Thyroid gland (tissue), 4 donors: ENCODE results near the gene FPR1.

Experiments used
- CTCF ChIP-seq, 6 experiments: fragments of 200-600 bp in 3 of 6; fragments of 450-650 bp in 3 of 6; sonication (generic) in 3 of 6; IDR thresholded peaks; one replicate each; pipeline ENCODE4 v1.5.1; 2016 to 2019; ENCODE audit warnings: antibody characterized with exemption in 6 of 6, mild to moderate bottlenecking in 2 of 6, inconsistent platforms in 1 of 6, moderate library complexity in 1 of 6
- POLR2A ChIP-seq, 2 donors: fragments of 450-650 bp; IDR thresholded peaks; one replicate each; pipeline ENCODE4 v1.6.1; 2017; ENCODE audit warnings: antibody characterized with exemption in 2 of 2, mild to moderate bottlenecking in 2 of 2, moderate library complexity in 1 of 2

GRCh38 chr19:51799034-51799773, 47.5 kb upstream of the FPR1 start:
- no peak for TF ChIP-seq POLR2A (IDR thresholded peaks at IDR 0.05)
- no peak for TF ChIP-seq CTCF (IDR thresholded peaks at IDR 0.05)
